Measurements from ENCODE around the gene ARL6IP5.

The ARL6IP5 gene

DNA sequence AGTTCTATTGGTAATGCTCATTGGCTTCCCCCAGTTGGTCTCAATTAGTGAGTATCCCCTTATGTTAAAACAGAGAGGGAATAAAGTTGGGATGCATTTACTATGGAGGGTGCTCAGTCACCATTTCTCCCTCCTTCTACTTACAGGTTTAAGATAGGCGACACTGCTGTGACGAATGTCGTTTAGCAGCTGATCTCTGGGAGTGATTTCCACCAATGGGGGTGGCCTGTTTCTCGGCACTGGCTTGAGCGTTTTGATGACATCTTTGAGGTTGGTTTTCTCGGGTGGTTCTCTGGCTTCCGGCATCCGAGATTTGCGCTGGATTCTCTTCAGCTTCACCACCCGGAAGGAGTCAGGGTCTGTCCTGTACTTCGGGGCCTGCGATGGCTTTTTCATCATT, 33.8 kb downstream of the ARL6IP5 start:
- DNase-seq, result no peak

GRCh38 chr3:69119138-69119537, 34.4 kb downstream of the ARL6IP5 start:
- no peak for DNase-seq

GRCh38 chr3:69119681-69120080, 34.9 kb downstream of the ARL6IP5 start:
- no peak for DNase-seq

DNA sequence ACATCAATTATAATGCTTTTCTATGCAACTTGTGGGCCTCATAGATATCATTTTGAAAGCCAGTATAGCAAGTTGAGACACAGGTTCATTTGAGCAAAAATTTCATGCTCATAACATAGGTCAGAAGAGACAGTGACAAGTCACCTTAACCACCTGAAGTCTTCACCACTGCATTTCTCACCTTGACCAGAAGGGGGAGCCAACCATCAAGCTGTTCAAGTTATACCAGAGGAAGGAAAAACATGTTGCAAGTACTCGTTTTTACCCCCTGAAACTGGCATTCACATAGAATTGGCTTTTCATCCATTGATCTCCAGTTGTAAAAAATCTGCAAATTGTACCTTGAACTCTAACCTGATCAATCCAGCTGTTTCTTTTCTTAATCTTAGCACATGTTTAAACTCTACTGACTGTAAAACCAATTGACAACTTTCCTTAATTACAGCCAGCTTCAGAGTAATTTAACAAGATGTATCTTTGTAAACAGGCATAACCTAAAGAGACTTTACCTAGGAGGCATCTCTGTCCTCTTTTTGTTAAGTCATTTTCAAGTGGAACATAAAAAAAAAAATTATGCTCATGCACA, 36.2 kb downstream of the ARL6IP5 start:
- peak; percentile 65 for DNase-seq

DNA sequence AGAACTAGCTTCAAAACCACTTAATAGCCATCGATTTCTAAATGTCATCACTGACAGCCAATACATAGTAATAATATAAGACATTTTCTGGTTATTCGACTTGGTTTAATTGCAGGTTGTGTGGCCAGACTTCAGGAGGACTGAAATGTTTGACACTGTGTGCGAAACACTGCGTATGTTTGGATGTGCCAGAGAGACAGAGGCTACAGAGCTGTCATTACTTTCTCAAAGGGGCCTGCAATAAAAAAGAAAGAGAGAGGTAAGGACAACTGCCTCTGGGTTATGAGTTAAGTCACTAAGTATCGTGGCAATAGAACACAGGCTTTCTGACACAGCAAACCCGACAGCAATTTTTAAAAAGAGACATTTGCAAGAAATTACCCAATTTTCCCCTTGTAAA, 36.8 kb downstream of the ARL6IP5 start:
- no peak for DNase-seq

DNA sequence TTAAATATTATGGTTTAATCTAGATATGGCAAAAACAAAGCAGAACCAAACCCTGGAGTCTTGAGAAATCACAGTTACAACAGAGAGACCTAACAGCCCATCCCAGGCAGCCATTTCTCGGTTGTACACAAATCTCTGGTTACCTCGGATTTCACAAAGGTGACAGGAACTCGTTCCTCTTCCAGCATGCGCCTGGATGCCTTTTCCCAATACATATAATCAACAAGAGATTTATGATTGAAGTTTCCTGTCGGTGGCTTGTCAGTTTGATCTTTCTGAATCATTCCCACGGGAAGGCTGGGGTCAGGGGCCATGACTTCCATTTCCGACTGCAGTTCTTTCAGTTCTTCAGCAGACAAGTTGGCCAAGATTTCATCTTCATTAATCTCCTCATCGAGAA, 37.2 kb downstream of the ARL6IP5 start:
- DNase-seq, result peak; percentile 13

DNA sequence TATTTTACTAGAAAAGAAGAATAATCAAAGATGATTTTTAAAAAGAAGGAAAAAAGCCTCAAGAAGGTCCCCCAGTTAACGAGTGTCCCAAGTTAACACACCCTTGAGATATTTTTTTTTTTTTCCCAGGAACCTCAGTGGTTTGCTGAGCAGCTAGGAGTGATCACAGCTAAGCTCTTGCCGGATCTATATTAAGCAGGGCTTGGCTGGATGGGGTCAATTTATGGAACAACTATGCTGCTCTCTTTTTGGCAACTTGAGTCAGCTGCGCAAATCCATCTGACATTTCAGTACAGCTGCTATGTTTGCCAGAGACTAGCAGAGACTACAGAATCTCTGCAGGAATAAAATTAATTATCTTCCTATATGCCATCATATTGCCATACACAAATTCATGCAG, 37.7 kb downstream of the ARL6IP5 start, which contains the start of gene LMOD3:
Gene LMOD3, minus strand, starts transcription at position 193 of the 400 bp plus-strand sequence. CDS start 209 bp downstream, outside the sequence.
- no peak for DNase-seq

DNA sequence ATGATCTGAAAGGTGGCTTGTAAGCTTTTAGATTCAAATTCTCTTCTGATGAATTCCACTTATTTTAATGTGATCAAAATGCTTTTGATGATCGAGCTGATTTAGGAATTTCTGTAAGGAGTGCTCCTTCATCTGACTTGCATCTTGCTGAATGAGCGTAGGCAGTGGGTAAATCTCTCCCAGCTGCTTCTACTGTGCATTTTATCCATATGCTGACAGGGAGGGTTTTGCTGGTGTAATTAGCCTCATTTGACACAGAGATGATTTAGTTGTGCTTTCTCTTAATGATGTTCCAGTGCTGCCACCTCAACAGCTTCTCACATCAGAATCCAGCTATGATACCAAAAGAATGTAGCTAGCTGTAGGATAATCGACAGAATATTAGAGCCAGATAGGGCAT, 41.5 kb downstream of the ARL6IP5 start:
- no peak for DNase-seq

GRCh38 chr3:69126999-69127398, 42.3 kb downstream of the ARL6IP5 start:
- DNase-seq, result no peak

DNA sequence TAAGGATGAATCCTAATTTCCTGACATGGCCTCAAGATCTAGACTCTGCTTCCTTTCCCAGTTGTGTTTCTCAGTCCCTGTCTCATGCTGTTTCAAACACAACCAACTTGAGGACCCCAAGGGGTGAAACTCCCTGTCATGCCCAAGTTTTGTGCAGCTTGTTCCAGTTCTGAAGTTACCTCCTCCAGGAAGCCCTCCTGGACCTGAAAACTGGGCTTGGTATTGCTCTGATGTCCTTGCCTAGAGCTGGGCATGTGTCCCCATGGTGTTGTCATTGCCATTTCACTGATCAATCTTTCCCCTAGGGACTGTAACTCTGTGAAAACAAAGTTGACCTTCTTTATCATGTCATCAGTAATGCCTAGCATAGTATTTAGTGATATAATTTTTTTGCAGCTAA, 43.8 kb downstream of the ARL6IP5 start:
- no peak for DNase-seq

DNA sequence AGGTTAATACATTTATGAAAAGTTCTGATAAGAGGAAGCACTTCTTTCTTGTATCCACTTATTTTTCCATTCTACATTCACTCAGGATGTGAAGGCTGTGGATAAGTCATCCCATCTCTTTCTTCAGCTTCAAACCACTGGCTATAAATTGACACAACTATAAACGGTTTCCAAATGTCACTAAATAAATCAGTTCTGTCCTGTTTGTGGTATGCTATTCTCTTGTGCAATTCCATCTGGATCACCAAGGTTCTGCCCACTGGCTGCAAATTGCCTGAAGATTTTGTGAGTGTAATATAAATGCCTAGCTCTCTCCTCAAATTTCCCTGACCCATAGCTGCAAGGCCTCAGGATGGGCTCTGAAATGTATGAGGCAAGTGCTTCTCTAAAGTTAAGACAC, 44.8 kb downstream of the ARL6IP5 start:
- DNase-seq, result no peak

- DNase-seq, result no peak
Observed at GRCh38 chr3:69130689-69131088, 46.0 kb downstream of the ARL6IP5 start.

- no peak for DNase-seq
Observed at GRCh38 chr3:69137005-69137404, 52.3 kb downstream of the ARL6IP5 start.

DNA sequence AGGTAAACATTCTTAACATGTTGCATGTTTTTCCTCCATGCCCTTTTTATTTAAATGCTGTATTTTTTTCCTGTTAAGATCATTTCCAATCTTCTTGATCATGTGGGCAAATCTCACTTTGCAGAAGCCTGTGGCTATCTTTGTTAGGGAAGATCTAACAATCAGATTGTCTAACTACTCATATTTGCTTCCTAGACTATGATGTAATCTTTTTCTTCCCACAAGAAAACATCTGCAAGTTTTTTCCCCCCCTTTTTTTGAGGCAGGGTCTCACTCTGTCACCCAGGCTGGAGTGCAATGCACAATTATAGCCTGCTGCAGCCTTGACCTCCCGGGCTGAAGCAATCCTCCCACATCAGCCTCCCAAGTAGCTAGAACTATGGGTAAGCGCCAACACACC, 52.7 kb downstream of the ARL6IP5 start:
- DNase-seq, result no peak

DNA sequence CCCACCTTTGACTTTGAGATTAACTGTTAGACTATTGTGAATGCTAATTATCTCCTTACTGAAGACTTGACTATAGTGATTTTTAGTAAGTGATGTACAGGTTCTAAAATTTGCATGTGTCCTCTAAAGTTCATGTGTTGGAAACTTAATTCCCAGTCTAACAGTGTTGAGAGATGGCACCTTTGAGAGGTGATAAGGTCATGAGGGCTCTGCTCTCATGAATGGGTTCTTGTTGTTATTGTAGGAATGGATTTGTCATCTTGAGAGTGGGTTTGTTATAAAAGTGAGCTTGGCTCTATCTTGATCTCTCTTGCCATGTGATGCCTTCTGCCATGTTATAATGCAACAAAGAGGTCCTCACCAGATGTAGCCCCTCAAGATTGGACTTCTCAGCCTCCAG, 56.6 kb downstream of the ARL6IP5 start:
- no peak for DNase-seq

DNA sequence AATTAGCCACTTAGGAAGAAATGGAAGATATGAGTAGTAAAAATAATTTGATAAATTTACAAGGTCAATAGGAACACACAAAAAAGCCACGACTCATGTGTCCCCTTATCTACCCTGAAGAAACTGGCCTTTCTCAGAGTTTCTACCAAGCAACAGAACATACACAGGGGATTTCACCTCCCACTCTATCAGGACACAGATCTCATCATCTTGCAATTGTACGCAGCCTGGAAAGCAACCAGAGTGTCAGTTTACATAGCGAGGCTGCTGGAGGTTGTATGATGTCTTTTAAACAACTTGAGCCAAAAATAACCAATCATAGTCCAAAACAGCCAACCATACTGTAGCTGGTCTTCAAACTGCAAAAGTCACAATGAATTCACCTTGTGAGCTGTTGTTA, 57.4 kb downstream of the ARL6IP5 start:
- DNase-seq, result no peak

DNA sequence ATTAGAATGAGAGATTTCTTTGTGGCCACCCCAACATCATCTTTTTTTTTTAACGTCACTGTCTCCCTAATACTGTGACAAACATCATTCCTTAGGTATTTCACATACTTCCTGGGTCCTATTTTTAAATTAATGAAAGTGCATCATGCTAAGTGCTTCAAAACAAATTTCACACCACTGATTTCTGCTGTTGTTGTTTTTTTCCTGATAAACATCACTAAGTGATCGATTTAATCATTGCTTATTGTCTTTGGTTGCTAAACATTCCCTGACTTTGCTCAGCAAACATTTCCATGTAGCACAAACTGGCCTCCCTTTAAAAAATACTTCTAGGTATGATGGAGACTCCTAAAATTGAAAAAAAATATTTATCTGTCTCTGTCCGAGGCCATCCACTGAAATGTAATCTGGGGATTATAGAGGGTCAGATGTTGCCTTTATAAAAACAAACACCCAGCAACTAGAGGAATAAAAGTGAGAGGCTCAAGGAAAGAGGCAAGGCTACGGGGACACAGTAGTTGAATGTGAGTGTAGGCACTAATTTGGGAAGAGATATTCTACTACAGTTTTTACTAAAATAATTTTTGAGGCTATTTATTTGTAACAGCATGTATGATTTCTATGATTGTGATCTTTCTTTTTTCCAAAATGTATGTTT, 58.2 kb downstream of the ARL6IP5 start:
- no peak for DNase-seq

DNA sequence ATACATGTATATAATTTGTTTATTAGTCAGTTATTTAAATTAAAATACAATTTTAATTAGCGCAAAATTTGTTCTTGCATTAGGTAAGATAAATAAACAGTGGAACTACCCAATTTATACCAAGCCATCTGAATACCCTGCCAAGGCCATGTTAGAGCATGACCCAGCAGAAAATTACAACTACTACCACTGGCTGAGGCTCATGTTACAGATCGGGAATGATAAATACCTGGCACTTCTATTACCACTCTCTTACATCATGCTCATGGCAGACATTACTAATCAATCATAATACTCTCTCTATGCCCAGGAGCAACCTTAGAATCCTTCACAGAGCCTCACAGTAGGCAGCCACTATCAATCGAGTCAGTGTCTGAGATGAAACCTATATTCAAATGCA, 58.9 kb downstream of the ARL6IP5 start:
- DNase-seq, result no peak

DNA sequence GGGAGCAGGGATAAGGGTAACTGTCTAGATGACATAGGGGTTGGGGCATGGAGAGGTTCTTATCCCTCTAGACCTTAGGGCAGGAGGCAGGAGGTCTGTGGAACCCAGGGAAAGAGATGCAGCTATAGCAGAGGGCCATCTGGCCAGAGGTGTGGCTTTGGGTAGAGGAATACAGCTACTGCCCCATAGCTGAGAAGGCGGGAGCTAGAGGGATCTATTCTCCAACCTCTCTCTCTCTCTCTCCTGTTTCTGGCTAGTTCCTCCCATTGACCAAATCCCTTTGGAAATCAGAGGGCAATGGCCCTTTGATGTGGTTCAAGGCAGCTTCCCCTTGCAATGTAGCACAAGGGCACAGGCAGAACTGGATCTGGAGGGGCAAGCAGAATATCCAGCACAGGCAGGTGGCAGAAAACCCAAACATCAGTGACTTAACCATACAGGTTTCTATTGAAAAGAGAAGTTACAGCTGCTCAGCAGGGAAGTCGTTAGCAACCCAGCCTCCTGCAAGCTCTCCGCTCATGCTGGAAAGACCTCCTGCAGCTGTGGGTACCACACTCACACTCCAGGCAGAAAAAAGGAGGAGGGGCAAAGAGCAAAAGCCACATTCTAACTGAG, 60.0 kb downstream of the ARL6IP5 start:
- peak; percentile 15 for DNase-seq

DNA sequence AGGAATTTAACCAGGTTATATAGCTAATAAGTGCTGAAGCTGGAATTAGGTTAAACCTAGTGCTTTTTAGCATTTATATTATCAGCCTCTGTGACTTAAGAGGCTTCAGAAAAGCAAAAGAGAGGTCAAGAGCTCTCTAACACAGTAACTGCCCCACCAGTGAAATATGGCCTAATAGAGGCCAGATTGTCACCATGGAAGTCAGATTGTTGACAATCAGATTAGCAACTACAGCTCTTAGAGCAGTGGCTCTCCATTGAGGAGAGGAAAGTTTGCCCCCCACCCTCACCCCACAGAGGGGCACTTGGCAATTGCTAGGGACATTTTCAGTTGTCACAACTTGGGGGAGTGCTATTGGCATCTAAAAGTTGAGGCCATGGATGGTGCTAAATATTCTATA, 61.0 kb downstream of the ARL6IP5 start:
- DNase-seq, result no peak

GRCh38 chr3:69149586-69149985, 64.8 kb downstream of the ARL6IP5 start:
- no peak for DNase-seq
